GM13977 (cell line): ENCODE data around the gene LAMB4.

Experiments
- DNase-seq: peaks from one replicate; pipeline ENCODE4 v3.0.0; 2012; ENCODE audit warnings: low spot score
- in situ Hi-C: fragments of 300-500 bp; cut with MboI; formaldehyde crosslinking; loops from one replicate; pipeline ENCODE4 v1.12.0; 2022; ENCODE audit warnings: low sequenced_read_pairs, low pct_unique_long_range_greater_than_20kb, mixed read lengths, inconsistent platforms; ENCODE audit not compliant: unreplicated experiment
- TF ChIP-seq, protein P1 (sequence below): IDR thresholded peaks from 2 replicates; pipeline ENCODE4 v1.5.1; 2012; ENCODE audit warnings: mild to moderate bottlenecking, control low read depth; ENCODE audit not compliant: insufficient read depth; ENCODE audit errors: extremely low read depth, missing control alignments

LAMB4 gene

DNA sequence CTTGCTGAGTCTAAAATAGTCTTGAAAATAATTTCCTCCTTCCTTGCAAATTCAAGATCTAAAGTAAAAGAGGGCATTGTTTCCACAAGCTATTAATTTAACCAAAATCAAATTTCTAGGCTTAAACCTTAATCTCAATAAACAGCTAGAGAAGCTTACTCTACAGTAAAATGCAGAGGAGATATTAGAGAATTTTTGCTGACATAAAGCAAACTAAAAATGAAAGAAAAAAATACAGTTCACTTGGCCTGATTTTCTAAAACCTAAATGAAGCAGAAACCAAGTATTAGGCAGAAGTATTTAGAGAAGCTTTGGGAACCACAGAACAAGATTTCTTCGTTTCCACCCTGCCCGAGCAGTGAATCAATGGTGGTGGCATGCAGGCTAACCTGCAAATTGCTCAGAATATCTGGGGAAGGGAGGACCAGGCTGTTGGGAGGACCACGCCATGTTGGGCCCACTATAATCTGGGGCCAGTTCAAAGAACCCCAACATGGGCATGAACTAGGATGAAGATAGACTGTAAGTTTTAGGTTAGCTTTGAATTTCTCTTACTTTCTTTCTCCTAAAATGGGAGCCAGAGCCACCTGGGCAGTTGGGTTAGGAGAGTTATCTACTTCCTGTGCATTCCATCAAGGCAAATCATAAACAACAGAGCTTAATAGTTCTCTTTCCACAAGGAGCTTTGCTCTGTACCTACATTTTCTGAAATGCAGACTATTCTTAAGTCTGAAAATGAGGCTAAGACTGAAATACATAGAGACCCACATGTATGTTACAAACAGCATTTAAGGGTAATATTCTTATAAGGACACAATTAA is 131.3 kb downstream of the LAMB4 start:
- no peak for DNase-seq
- in situ Hi-C loops: no loop called here
- TF ChIP-seq, protein P1, sequence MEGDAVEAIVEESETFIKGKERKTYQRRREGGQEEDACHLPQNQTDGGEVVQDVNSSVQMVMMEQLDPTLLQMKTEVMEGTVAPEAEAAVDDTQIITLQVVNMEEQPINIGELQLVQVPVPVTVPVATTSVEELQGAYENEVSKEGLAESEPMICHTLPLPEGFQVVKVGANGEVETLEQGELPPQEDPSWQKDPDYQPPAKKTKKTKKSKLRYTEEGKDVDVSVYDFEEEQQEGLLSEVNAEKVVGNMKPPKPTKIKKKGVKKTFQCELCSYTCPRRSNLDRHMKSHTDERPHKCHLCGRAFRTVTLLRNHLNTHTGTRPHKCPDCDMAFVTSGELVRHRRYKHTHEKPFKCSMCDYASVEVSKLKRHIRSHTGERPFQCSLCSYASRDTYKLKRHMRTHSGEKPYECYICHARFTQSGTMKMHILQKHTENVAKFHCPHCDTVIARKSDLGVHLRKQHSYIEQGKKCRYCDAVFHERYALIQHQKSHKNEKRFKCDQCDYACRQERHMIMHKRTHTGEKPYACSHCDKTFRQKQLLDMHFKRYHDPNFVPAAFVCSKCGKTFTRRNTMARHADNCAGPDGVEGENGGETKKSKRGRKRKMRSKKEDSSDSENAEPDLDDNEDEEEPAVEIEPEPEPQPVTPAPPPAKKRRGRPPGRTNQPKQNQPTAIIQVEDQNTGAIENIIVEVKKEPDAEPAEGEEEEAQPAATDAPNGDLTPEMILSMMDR: no peak

DNA sequence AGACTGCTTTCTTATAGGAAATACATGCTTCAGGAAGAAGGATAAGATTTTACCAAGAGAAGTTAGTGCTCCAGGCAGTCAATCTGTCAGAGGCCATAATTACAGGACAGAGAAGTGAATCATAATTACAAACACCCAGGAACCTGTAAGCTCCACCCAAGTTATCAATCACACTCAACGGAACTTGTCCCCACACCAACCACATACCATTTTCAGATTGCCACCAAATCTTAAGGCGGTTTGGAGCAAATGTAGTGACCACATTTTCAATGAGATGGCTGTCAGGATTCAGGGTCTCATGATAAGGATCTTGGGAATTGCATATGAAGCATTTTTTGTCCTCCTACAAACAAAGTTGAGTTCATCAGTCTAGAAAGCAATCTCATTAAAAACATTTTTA is 132.0 kb downstream of the LAMB4 start:
- no peak for DNase-seq
- in situ Hi-C loops: no loop called here
- TF ChIP-seq, protein P1: no peak

DNA sequence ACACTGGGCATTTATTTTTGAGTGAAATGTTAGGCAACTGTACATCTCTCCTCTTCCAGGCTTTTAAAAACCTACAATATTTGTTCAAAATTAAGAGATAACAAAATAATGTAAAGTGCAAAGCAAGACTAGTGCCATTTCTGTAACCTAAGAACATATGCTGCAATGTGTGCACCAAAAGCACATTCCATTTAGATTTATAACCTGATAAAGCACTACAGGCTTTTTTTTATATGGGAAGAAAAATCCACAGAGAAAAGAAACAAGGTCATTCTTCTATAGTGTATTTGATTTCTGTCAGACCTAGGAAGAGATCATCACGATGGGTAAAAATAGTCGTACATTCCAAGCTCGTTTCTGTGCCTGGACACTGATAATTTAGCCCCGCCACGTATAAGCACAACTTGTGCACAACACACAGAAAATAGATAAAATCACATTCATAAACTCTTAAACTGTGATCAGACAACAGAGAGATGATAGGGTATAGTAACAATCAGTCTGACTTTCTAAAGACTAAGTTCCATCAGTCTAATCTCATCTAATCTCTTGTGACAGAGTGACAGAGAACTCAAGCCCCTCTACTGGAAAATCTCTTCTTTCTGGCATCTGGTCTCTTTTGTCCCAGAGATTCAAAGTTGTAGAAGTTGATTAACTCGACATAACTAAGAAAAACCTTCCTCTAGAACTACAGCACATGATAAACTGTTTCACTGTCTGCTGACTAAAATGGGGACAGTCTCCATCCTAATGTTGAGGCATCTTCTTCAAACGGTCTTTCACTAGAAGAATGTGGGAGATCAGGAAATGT is 133.9 kb downstream of the LAMB4 start:
- TF ChIP-seq, protein P1: no peak
- DNase-seq: no peak
- in situ Hi-C loops: no loop called here

DNA sequence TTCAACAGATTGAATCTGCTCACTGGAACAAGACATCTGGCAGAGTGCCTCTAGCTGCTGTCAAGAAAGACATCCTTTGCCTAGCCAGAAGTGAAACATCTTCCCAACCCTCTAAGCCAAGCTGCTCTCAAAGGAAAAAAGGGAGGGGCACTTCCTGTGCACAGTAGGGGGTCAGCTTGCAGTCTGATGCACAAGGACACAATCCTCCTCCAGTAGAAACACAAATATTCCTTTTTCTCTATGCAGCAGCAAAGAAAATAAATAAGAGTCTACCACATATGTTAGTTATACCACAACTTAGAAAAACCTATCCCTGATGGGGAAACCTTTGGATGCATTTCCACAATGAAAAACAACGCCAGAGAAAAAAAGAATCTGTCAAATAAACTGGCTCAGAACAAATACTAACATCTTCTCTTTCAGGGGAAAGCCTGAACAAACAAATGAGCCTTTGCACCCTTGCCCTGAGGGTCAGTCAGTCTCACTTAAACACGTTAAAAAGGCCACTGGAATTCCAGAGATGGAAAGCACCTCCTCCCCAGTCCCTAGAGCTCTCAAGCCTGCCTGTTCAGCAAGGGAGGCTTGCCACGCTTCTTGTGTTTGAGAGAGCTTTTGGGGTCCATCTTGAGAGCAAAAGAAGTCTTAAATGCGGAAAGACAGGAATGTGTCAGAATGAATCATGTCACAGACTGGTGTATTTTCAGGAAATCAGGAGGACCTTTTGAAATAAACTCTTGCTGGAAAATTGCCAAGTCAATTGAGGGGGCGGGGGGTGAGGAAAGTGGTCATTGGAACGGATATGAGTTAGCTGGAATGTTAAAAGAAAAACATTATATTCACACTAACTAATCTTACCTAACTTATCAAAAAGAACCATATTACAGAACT is 134.7 kb downstream of the LAMB4 start:
- in situ Hi-C loops: no loop called here
- TF ChIP-seq, protein P1: no peak
- no peak for DNase-seq

DNA sequence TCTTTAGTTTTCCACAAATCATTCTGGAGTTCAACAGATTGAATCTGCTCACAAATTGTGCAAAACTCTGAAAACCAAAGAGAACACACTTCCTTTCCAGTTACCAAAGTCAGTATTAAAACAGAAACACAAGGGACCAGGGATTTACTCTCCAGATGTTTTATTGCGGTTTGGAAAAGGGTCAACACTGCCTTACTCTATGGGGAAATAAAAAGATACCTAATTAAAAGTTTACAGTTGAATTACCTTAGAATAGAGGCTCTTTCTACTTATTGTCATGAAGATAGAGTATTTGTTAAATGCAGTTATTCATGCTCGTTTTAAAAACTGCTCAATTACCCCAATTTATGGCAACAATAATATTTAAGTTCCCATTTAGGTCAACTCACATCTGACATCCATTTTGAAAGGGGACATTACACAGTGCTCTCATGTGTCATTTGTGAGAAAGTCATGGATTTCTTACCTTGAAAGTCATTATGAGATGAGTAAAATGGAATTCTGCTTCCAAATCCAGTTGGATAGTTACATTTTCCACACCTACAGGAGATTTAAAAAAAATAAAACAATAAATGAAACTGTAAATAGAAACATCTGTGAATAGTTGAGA is 135.6 kb downstream of the LAMB4 start:
- TF ChIP-seq, protein P1: no peak
- DNase-seq: no peak
- in situ Hi-C loops: no loop called here

DNA sequence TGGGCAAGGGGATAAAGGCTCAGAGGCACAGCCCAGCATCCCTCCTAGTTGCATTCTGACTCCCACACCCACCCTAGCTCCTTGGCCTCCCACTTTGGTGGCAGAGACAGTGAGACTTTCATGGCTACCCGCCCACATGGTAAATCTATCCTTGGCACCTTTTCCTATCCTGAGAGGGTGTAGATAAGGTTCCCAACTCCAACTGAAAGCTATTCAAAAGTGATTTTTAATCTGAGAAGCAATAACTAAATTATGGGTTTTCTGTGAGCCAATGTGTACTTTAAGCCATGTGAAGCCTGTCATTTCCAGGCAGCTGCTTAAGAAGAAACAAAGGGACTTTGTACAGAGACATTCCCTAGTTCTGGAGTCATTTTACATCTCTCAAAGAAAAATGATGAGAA is 136.3 kb downstream of the LAMB4 start:
- in situ Hi-C loops: no loop called here
- TF ChIP-seq, protein P1: no peak
- DNase-seq: no peak
